GM19395 (cell line): ENCODE results near the gene TCHHL1.
A peak's percentile ranks its signal among the peaks of the same experiment; 100 is the strongest.
"Not testable (repeated sequence)": the region's sequence is repeated elsewhere in the genome, so short reads cannot be mapped to it uniquely, and the experiment has no call there.

Source experiments
- ATAC-seq: cut with Tn5 transposase; IDR thresholded peaks from one replicate; pipeline ENCODE4 v1.9.1; 2021; ENCODE audit warnings: mild to moderate bottlenecking, moderate library complexity; ENCODE audit not compliant: unreplicated experiment

The TCHHL1 gene

DNA sequence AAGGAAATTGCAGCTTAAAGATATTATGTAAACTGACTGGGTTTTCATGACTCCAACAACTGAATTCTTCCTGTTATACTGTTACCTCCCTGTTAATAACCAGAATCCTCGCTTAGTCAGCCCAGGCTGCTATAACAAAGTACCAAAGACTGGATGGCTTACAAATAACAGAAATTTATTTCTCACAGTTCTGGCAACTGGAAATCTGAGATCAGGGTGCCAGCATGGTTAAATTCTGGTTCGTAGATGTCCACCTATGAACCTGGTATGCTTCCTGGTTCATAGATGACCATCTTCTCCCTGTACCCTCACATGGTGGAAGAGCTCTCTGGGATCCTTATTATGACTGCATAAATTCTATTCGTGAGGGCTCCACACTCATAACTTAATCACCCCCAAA lies 8.1 kb upstream of the TCHHL1 start:
- no peak for ATAC-seq

DNA sequence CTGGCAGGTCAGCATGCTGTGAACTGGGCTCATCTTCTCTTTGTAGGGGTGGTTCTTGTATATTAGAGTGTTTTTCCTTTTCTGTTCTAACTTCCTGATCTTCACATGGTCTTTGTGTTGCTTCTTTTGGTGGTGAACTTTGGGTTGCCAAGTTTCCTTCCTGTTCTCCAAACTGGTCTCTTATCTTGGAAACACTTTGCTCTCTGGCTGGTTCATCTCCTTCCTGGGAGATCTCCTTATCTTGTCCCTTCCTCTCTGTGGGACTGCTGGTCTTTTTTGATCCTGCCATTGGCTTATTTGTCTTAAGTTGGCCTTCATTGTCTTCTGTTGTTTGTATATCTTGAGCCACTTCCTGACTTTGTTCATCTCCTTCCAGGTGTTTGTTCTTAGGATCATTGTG lies 2.1 kb downstream of the TCHHL1 start:
- no peak for ATAC-seq

DNA sequence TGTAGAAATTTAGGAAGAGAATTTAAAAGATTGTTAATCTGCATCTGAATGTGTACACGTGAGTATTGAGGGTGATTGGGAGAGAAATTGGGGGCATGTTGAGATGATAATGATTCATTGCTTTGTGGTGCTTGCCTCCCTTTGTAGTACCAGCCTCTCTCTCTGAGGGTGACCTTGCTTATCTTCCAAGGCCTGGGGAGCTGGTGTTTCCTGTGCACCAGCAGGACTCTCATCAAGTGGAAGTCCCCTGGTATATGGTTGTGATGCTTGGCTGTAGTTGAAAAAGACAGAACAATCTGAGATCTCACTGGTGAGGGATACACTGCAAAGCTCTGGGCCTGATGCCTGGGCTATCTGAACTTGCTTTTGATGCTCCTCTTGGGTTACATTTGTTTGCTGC lies 4.0 kb downstream of the TCHHL1 start:
- ATAC-seq, result no peak

DNA sequence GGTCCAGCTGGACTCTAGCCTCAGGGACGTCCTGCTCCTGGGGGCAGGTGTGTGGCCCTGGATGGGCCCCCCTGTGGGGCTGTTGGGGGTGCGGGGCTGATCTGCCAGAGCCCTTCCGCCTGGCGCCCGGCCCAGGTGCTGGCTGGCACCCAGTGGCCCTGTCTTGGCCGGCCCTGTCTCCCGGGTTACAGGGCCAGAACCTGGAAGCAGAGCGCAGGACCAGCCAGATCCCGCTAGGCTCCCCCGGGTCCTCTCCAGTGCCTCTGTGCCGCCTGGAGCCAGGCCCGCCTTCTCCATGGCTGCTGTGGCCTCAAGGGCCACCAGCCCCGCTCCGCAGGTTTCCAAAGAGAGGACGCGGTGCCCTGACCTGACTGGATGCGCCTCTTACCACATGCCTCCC lies 7.8 kb downstream of the TCHHL1 start:
- not testable (repeated sequence) for ATAC-seq

DNA sequence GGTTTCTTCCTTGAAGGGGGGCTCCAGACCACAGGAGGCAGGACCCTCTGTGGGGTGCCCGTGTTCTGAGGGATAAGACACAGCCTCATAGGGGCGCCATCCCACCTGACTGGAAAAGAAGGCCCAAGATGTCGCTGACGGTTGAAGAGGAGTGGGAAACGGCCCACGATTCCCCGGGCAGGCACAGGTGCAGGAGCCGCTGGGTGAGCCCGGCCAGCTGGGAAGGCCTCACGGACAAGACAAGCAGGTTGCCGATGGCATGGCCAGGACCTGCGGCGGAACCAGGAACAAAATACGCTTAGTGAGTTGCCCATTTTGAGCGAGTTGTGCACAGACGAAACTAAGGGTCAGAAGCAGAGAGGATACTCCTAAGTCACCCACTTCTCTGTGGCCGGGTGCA lies 8.4 kb downstream of the TCHHL1 start:
- not testable (repeated sequence) for ATAC-seq

DNA sequence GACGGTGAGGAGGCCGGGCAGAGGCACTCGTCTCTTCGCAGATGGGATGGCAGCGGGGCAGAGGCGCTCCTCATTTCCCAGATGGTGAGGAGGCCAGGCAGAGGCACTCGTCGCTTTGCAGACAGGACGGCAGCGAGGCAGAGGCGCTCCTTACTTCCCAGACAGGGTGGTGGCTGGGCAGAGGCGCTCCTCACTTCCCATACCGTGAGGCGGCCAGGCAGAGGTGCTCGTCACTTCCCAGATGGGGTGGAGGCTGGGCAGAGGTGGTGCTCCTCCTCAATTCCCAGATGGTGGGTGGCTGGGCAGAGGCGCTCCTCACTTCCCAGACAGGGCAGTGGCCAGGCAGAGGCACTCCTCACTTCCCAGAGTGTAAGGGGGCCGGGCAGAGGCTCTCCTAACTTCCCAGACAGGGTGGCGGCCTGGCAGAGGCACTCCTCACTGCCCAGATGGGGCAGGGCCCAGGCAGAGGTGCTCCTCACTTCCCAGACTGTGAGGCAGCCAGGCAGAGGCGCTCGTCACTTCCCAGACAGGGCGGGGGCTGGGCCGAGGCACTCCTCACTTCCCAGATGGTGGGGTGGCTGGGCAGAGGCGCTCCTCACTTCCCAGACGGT lies 9.9 kb downstream of the TCHHL1 start:
- ATAC-seq, result no peak

DNA sequence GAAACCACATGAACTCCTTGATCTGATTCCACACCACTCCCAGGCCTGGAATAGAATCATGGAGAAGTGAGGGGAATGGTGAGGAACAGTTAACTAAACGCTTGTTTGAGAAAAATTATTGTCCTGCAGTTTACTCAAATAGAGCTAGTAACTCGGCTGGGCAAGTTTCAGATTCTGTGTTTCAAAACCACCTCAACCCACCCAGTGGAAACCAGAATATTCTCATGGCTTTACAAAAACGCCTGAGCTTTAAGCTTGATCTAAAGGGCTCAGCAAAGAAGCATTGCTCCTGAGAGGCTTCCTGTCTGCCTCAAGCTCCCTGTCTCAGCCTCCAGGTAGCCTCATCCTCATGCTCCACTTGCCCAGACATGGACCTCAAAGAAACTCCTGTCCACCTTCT lies 16.6 kb downstream of the TCHHL1 start:
- no peak for ATAC-seq

DNA sequence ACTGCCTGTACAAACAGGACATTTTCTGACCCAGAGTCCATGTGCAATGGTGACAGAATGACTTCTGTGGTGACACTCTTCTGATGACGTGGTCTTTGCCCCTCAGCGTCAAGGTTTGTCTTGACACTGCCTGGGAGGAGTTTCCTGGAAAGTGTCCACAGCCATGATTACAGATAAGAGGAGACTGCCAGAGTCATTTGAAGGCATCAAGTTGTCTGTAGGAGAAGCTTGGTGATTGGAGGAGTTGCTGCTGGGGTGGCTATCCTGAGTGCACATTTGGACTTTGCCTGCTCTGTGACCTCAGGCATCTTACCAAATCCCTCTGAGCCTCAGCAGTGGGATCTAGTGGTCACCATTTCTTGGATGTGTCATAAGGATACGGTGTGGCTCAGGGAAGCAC lies 17.7 kb downstream of the TCHHL1 start:
- no peak for ATAC-seq

DNA sequence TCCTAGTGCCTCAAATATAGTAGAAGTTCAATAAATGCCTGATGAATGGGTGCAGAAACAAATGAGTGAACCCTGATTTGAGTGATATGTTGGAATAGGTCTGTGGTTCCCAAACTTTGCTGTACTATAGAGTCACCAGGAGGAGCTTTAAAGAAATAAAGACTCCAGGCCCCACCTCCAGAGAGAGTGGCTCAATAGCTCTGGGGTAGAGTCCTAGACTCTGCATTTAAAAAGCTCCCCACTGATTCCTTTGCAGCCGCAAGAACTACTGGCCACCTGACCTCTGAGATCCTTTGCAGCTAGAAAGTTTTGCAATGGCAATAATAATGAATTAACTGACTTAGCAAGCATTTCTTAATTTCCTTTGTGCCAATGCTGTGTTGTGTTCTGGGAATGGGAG lies 20.9 kb downstream of the TCHHL1 start:
- ATAC-seq, result no peak

DNA sequence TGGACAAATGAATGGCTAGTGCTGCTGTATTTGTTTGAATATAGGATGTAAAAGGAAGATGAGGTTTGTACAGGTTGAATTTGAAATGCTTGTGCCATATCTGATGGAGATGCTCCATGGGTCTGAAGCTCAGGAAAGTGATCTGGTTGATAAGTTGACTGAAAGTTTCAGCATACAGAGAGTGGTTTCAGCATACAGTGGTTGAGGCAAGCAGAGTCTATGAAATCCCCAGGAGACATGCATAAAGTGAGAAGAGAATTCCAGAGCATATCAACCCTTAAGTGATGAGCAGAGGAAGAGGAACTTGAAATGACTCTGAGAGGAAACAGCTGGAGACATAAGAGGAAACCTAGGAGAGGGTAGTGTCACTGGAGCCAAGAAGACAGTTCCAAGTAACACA lies 21.7 kb downstream of the TCHHL1 start:
- ATAC-seq, result no peak

DNA sequence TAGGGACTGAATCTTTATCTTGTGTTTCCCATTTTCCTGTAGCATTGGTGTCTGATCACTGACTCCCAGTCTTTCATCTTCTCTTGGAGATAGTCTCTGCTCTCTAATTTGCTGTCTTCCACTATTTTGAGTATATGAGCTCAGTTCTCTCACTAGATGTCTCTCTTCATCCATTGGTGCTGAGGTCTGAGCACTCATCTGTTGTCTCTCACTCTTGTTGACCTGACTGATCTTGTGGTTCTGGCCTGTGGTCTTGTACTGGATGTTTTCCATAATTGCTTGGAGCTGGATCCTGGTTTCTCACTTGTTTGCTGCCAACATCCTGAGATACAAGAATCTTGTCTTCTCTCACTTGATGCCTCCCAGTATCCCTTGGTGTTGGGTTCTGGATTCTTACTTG lies 26.9 kb downstream of the TCHHL1 start:
- no peak for ATAC-seq

DNA sequence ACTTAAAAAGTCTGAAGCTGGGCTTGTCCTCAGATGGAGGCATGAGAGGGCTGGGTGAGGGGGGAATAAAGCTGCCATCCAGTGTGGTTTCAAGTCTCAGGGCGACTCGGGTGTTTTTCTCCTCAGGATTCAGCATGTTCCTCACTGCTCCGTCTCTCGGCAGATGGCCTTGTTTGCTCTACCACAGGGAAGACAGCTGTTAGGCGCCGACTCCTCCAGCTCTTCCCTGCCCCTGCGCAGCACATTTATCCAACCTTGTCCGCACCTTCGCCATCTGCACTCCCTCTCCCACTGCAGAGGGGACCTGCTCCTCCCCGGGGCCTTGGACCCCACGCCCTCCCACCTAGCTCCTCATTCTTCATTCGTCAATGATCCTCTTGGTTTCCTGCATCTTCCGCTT lies 35.5 kb downstream of the TCHHL1 start:
- no peak for ATAC-seq

DNA sequence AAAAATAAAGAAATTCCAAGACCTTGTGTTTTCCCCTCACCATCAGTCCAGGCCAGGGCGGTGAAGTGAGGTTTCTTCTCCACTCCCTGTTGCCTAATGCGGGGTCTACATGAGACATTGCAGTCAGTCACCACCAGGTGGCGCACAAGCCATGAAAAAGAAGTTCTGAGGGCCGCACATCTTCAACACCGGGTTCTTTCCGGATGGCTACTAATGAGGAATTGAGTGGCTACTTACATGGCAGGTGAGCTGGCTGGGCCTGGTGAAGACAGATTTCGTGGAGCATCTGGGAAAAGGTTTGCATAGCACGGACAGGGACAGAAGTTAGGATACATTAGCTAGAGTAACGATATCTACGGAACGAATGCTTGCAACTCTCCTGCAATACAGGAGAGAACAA lies 36.3 kb downstream of the TCHHL1 start:
- no peak for ATAC-seq

DNA sequence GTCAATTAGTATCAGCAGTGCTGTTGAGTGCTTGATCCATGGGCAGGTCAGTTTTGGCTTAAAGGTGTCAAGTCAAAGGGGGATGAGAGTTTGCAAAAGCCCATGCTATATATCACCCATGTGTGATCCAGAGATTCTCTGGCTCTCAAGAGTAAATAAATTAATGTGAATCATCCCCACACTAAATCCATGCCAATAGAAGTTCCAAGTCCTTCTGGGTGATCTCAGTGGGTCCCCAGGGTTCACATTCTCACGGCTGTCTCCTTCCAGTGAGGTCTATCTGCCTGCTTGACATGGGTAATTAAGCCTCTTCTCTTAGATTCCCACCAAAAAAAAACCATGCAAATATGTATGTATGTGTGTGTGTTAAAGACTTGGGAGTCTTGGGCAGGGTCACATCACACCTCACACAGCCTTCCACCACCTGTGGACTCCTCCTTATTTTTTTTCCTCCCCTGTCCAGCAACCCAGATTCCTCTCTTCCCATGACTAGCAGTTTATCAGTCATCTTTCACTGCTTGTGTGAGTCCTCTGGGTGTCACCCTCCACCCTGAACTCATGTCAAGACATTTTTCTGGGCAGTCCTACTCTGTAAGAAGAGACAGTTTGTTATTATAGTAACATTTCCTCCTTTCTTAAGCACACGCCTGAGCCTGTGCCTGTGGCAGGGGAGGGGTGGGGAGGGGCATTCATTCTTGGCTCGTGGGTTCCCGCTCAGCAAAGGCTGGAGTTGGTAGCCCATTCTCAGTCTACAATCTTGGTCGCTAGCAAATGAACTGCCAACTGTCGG lies 37.8 kb downstream of the TCHHL1 start:
- no peak for ATAC-seq

DNA sequence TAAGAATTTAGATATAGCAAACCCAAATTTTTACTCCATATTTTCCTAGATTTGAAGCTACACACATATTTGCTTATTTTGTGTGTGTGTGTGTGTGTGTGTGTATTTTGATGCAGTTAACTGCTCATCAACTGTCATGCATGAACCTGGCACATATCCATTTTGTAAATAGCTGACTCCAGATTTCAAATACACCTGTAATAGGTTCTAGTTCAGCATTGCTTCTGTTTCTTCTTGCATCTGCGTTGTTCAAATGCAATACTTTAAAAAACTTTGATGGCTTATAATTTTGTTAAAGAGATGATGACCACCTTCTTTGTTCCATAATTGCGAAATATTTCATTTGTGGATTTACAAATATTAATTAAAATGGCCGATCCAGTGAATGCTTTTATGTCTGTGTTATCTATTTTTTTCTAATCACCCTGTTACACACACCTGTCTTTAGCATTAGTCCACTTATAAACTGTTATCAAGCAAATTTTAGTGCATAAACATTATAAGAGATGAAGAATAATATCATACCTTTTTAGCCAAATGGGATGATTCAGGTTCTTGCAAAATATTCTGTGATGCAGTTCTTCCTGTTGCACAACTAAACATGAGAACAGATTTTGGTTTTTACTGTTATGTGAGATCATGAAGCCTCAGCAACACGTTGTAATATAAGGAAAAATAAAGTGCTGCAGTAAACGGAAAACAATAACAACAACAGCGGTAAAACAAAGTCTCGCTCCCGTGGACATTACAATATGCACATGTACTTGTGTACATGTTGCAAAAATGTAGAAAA lies 39.4 kb downstream of the TCHHL1 start:
- ATAC-seq, result no peak

DNA sequence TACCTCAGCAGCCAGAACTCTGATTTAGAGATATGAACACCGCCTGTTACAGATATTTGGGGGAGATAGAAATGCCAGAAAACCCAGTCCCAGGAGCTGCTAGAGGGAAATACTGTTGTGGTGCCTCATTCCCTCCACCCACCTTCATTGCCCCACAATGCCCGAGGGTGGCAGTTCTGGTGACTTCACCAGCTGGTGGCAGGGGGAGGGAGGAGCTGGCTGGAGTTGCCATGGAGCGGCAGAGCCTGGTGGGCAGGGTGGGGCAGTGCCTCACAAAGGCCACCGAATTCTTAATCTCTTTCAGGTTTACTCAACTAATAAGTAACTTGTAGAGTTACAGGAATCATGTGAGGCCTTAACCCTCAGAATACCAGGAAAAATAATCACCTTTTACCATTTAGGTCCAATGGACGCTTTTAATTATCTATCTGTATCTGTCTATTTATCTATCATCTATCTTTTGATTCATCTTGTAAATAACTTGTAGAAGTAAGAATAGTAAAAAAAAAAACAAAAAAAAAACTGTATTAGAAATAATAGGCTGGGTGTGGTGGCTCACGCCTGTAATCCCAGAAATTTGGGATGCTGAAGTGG lies 40.4 kb downstream of the TCHHL1 start:
- peak; percentile 23 for ATAC-seq

DNA sequence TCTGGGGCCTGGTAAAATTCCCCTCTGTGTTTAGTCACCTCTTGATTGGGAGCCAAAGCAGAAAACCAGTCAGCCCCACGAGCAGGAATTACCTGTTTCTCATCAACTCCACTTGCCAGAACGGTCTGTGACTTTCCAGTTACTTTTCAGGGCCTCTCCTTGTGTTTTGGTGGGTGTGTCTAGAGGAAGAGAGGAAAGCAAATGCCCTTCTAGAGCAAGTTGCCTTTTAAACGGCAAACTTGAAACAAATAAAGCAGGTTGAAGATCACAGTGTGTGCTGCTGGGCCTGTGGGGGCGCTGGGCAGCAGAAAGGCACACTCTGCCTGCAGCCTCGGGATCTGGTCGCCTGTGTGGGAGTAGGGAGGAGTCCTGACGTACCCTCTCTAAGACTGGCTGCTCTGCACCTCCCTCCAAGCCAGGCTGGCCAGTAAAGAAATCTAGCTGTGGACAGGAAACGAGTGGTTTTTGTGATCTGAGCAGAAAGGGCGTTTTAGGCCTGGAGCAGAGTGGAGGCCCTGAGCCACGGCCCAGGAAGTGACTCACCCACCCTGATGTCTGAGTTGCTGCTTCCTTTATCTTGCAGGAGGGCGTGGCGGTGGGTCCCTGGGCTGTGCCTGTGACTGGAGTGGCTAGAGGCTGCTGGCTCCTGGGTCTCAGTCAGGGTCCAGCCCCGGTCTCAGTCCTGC lies 41.0 kb downstream of the TCHHL1 start:
- ATAC-seq, result peak; percentile 96

DNA sequence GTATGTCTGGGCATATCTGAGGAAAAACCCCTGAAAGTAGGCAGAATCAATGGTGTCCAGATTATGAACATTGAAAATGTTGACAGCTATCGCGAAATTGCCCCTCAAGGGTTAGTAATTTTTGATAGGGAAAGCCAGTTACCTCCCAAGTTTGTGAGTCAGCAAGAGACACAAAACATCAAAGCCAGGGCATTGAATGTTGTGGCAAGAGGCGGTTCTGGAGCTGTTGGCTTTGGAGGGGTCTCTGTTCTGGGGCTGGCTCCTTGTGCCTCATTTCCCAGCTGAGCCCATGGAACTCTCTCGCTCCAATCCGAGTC lies 41.5 kb downstream of the TCHHL1 start:
- no peak for ATAC-seq

DNA sequence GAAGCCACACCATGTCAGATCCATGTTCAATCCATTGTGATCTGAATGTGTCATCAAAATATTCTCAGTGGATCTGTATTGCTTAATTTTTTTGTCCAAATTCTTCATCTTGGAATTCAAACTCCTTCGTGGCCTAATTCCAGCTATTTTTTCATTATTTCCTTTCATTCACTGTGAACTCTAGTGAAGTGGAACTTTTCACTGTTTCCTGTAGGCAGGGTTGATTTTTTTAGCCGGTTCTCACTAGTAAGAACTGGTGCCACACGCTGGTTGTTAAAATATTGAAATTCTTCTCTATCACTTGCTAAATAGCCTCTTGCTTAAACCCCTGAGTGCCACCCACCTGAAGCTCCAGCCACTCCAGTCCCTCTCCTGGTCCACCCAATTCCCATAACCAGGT lies 44.5 kb downstream of the TCHHL1 start:
- ATAC-seq, result no peak

DNA sequence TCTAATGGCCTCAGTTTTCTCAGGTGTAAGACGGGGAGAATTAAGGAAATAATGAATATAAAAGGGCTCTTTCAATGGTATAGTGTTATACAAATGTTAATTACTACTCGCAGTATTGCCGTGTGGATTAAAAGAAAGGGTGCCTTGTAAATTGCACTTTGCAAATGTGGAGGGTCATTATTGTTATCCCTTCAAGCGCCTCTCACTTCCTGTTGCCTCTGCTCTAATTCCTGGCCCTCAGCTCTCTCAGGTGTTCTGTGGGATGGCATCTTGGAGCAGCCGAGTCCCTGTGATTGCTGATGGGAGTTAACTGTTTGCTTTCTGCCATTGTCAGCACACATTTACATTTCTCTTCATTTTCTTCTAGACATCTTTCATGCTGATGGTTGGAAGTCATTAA lies 45.0 kb downstream of the TCHHL1 start:
- ATAC-seq, result no peak

DNA sequence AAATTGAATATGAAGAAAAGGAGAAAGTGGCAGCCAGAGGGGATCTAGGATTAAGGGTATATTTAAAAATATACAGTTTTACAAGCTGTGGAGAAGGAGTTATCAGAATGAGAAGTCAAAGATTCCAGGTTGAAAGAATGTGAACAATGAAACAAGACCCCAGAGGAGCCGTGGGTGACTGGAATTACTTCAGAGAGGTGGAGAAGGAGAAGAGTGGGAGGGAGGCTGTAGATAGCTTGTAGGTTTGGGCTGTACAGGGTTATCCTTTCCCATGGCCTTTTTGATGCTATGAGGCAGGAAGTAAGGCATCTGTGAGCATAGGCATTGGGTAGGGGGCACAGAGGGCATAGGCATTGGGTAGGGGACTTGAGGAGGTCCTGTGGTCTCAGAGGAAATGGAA lies 46.8 kb downstream of the TCHHL1 start:
- no peak for ATAC-seq
